SK-N-SH treated with all-trans-retinoic acid at 6 μM for 48 hours (cell line): ENCODE measurements around the gene GPR173.

Experiments
- ARNTL ChIP-seq: fragments of 450-650 bp; formaldehyde crosslinking; IDR thresholded peaks from 2 replicates; pipeline ENCODE4 v1.5.0; 2020; ENCODE audit warnings: low read depth, mild to moderate bottlenecking, moderate library complexity, borderline replicate concordance
- BACH2 ChIP-seq: fragments of 250-450 bp; sonication (Bioruptor Pico); IDR thresholded peaks from 2 replicates; pipeline ENCODE4 v1.9.0; 2021; ENCODE audit warnings: mild to moderate bottlenecking, borderline replicate concordance
- GLIS3 ChIP-seq: fragments of 250-450 bp; sonication (Bioruptor Pico); IDR thresholded peaks from 2 replicates; pipeline ENCODE4 v1.5.0; 2020; ENCODE audit warnings: mild to moderate bottlenecking, moderate library complexity
- ISL1 ChIP-seq: fragments of 250-450 bp; sonication (Bioruptor Pico); IDR thresholded peaks from 2 replicates; pipeline ENCODE4 v2.1.2; 2022; ENCODE audit warnings: mild to moderate bottlenecking, moderate library complexity
- OSR1 ChIP-seq: fragments of 250-450 bp; sonication (Bioruptor Pico); IDR thresholded peaks from 2 replicates; pipeline ENCODE4 v1.8.0; 2022; ENCODE audit warnings: moderate library complexity, mild to moderate bottlenecking, inconsistent platforms
- RARB ChIP-seq: fragments of 250-450 bp; sonication (Bioruptor Pico); IDR thresholded peaks from 2 replicates; pipeline ENCODE4 v1.8.0; 2021; ENCODE audit warnings: mild to moderate bottlenecking, moderate library complexity
- TCF4 ChIP-seq: fragments of 250-450 bp; sonication (Bioruptor Pico); IDR thresholded peaks from 2 replicates; pipeline ENCODE4 v1.8.0; 2021; ENCODE audit warnings: mild to moderate bottlenecking, moderate library complexity, borderline replicate concordance
- ZC3H10 ChIP-seq: fragments of 250-450 bp; sonication (Bioruptor Pico); IDR thresholded peaks from 2 replicates; pipeline ENCODE4 v1.5.1; 2021; ENCODE audit warnings: mild to moderate bottlenecking, moderate library complexity
- ZFP30 ChIP-seq: fragments of 450-650 bp; formaldehyde crosslinking; IDR thresholded peaks from 2 replicates; pipeline ENCODE4 v1.5.0; 2022; ENCODE audit warnings: mild to moderate bottlenecking, moderate library complexity
- ZNF8 ChIP-seq: fragments of 450-650 bp; formaldehyde crosslinking; IDR thresholded peaks from 2 replicates; pipeline ENCODE4 v1.5.0; 2020; ENCODE audit warnings: mild to moderate bottlenecking, moderate library complexity
- TF ChIP-seq, protein P1 (sequence below): fragments of 250-450 bp; sonication (Bioruptor Pico); IDR thresholded peaks from 2 replicates; pipeline ENCODE4 v1.5.0; 2020; ENCODE audit warnings: mild to moderate bottlenecking, moderate library complexity
- TF ChIP-seq, protein P2 (sequence below): fragments of 250-450 bp; sonication (Bioruptor Pico); IDR thresholded peaks from 2 replicates; pipeline ENCODE4 v1.5.1; 2020; ENCODE audit warnings: low read depth, mild to moderate bottlenecking, moderate library complexity
- TF ChIP-seq, protein P3 (sequence below): fragments of 250-450 bp; sonication (Bioruptor Pico); IDR thresholded peaks from 2 replicates; pipeline ENCODE4 v1.8.0; 2020; ENCODE audit warnings: mild to moderate bottlenecking, moderate library complexity, borderline replicate concordance
- TF ChIP-seq, protein P4 (sequence below): fragments of 250-450 bp; sonication (Bioruptor Pico); IDR thresholded peaks from 2 replicates; pipeline ENCODE4 v1.8.0; 2021; ENCODE audit warnings: low read depth, mild to moderate bottlenecking, moderate library complexity, borderline replicate concordance

DNA sequence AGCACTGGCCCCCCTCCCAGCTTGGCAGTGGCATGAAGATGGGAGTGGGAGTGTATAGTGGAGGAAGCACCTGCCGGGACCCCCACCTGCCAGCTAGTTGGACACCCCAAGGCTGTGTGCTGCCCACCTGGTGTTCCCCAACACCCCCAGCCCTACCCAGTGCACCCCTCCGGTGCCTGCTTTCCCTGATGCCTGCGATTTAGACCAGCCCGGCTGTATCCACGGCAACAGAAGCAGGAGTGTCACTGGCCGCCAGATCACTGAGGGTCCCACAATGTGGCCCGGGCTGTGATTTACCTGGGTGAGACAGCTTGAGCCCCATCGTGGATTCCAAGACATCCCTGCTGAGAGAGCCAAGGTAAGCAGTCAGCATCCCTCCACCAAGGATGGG, 533 bp downstream of the GPR173 start:
- TF ChIP-seq GLIS3 (CRISPR knock-in tag) (no peak), RARB (CRISPR knock-in tag) (no peak), ZC3H10 (no peak), ISL1 (no peak), ARNTL (no peak), OSR1 (CRISPR knock-in tag) (no peak), BACH2 (CRISPR knock-in tag) (no peak), ZFP30 (no peak), ZNF8 (CRISPR knock-in tag) (no peak), TCF4 (CRISPR knock-in tag) (no peak)
- TF ChIP-seq, protein P1, sequence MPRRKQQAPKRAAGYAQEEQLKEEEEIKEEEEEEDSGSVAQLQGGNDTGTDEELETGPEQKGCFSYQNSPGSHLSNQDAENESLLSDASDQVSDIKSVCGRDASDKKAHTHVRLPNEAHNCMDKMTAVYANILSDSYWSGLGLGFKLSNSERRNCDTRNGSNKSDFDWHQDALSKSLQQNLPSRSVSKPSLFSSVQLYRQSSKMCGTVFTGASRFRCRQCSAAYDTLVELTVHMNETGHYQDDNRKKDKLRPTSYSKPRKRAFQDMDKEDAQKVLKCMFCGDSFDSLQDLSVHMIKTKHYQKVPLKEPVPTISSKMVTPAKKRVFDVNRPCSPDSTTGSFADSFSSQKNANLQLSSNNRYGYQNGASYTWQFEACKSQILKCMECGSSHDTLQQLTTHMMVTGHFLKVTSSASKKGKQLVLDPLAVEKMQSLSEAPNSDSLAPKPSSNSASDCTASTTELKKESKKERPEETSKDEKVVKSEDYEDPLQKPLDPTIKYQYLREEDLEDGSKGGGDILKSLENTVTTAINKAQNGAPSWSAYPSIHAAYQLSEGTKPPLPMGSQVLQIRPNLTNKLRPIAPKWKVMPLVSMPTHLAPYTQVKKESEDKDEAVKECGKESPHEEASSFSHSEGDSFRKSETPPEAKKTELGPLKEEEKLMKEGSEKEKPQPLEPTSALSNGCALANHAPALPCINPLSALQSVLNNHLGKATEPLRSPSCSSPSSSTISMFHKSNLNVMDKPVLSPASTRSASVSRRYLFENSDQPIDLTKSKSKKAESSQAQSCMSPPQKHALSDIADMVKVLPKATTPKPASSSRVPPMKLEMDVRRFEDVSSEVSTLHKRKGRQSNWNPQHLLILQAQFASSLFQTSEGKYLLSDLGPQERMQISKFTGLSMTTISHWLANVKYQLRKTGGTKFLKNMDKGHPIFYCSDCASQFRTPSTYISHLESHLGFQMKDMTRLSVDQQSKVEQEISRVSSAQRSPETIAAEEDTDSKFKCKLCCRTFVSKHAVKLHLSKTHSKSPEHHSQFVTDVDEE (CRISPR knock-in tag), result no peak
- TF ChIP-seq, protein P2, sequence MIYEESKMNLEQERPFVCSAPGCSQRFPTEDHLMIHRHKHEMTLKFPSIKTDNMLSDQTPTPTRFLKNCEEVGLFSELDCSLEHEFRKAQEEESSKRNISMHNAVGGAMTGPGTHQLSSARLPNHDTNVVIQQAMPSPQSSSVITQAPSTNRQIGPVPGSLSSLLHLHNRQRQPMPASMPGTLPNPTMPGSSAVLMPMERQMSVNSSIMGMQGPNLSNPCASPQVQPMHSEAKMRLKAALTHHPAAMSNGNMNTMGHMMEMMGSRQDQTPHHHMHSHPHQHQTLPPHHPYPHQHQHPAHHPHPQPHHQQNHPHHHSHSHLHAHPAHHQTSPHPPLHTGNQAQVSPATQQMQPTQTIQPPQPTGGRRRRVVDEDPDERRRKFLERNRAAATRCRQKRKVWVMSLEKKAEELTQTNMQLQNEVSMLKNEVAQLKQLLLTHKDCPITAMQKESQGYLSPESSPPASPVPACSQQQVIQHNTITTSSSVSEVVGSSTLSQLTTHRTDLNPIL, result no peak
- TF ChIP-seq, protein P3, sequence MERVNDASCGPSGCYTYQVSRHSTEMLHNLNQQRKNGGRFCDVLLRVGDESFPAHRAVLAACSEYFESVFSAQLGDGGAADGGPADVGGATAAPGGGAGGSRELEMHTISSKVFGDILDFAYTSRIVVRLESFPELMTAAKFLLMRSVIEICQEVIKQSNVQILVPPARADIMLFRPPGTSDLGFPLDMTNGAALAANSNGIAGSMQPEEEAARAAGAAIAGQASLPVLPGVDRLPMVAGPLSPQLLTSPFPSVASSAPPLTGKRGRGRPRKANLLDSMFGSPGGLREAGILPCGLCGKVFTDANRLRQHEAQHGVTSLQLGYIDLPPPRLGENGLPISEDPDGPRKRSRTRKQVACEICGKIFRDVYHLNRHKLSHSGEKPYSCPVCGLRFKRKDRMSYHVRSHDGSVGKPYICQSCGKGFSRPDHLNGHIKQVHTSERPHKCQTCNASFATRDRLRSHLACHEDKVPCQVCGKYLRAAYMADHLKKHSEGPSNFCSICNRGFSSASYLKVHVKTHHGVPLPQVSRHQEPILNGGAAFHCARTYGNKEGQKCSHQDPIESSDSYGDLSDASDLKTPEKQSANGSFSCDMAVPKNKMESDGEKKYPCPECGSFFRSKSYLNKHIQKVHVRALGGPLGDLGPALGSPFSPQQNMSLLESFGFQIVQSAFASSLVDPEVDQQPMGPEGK (CRISPR knock-in tag), result no peak
- TF ChIP-seq, protein P4, sequence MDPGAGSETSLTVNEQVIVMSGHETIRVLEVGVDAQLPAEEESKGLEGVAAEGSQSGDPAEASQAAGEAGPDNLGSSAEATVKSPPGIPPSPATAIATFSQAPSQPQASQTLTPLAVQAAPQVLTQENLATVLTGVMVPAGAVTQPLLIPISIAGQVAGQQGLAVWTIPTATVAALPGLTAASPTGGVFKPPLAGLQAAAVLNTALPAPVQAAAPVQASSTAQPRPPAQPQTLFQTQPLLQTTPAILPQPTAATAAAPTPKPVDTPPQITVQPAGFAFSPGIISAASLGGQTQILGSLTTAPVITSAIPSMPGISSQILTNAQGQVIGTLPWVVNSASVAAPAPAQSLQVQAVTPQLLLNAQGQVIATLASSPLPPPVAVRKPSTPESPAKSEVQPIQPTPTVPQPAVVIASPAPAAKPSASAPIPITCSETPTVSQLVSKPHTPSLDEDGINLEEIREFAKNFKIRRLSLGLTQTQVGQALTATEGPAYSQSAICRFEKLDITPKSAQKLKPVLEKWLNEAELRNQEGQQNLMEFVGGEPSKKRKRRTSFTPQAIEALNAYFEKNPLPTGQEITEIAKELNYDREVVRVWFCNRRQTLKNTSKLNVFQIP (CRISPR knock-in tag), result no peak
